Prostate gland (tissue), 2 donors: ENCODE data around the gene ATP6V1C2.

ENCODE experiments used
- POLR2A ChIP-seq: fragments of 450-650 bp; IDR thresholded peaks from one replicate; pipeline ENCODE4 v1.6.1; 2016; ENCODE audit warnings: antibody characterized with exemption, mild to moderate bottlenecking
- TF ChIP-seq, protein P1 (sequence below), 4 experiments: fragments of 200-600 bp in 2 of 4; fragments of 450-650 bp in 2 of 4; sonication (generic) in 2 of 4; IDR thresholded peaks; 1 replicate in 3 of 4; 2 replicates in 1 of 4; pipeline ENCODE4 v1.5.1; 2016 to 2019; ENCODE audit warnings: antibody characterized with exemption in 4 of 4, mild to moderate bottlenecking in 2 of 4, moderate library complexity in 2 of 4

DNA sequence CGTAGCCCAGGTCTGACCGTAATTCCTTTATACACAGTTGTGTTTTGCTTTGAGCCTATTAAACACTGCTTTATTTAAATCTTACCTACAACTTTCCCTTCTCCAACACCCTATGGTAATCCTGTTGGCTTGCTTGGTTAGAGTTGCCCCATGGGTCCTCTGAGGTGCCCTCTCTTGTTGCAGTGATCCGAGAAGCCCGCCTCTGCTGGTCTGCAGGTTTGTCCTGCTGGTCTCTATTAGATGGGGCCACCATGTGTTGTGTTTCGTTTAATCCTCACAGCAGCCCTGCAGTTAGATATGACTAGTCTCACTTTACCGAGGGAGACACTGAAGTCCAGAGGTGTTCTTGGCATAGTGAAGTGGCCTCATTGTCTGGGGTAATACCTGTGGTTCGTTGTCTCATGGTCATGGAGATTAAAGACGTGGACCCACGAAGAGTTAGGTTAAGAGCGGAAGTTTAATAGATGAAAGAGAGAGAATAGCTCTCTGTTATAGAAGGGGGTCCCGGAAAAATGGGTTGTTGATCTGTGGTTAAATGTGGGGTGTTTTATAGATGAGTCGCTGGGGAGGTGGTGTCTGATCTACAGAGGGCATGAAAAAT lies 98.4 kb downstream of the ATP6V1C2 start:
- no peak for TF ChIP-seq POLR2A
- TF ChIP-seq, protein P1, sequence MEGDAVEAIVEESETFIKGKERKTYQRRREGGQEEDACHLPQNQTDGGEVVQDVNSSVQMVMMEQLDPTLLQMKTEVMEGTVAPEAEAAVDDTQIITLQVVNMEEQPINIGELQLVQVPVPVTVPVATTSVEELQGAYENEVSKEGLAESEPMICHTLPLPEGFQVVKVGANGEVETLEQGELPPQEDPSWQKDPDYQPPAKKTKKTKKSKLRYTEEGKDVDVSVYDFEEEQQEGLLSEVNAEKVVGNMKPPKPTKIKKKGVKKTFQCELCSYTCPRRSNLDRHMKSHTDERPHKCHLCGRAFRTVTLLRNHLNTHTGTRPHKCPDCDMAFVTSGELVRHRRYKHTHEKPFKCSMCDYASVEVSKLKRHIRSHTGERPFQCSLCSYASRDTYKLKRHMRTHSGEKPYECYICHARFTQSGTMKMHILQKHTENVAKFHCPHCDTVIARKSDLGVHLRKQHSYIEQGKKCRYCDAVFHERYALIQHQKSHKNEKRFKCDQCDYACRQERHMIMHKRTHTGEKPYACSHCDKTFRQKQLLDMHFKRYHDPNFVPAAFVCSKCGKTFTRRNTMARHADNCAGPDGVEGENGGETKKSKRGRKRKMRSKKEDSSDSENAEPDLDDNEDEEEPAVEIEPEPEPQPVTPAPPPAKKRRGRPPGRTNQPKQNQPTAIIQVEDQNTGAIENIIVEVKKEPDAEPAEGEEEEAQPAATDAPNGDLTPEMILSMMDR (IDR thresholded peaks at IDR 0.05) = no peak
